ENCODE data around the gene TESK2.

Gene TESK2

DNA sequence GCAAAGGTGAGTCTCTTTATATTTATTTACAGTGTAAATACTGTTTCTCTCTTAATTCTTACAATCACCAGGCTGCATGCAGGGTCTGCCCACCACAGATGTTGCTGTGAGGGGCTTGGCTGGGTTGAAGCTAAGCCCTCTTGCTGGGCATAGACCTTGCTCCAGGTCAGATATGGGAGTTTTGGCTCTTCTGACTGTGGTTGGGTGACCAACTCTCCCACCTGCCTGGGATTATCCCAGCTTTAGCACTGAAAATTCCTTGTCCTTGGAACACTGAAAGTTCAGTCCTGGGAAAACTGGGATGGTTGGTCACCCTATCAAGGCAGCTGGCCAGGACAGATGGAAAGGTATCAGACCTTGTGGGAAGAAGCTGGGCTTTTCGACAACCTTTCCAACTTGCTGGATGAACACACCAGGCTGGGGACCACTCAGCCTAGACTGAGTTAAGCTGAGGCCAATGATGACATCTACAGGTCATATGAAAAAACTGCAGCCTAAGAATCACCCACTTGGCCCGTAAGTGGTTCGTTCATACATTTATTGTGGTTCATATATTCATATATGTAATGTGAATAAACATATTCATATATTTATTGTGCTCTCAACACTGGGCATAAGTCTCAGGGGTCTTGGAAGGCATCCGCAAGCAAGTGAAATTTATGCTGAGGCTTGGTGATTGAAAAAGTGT lies 190.8 kb downstream of the TESK2 start:
- TF ChIP-seq, protein P1, sequence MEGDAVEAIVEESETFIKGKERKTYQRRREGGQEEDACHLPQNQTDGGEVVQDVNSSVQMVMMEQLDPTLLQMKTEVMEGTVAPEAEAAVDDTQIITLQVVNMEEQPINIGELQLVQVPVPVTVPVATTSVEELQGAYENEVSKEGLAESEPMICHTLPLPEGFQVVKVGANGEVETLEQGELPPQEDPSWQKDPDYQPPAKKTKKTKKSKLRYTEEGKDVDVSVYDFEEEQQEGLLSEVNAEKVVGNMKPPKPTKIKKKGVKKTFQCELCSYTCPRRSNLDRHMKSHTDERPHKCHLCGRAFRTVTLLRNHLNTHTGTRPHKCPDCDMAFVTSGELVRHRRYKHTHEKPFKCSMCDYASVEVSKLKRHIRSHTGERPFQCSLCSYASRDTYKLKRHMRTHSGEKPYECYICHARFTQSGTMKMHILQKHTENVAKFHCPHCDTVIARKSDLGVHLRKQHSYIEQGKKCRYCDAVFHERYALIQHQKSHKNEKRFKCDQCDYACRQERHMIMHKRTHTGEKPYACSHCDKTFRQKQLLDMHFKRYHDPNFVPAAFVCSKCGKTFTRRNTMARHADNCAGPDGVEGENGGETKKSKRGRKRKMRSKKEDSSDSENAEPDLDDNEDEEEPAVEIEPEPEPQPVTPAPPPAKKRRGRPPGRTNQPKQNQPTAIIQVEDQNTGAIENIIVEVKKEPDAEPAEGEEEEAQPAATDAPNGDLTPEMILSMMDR (IDR thresholded peaks at IDR 0.05; ENCODE audit: insufficient read depth, low read depth, low read length, missing control alignments): peak; percentile 76
- no peak overlapping the region for H3K4me3 ChIP-seq (ENCODE audit: low read length)
- DNase-seq (ENCODE audit: low read depth): peak; percentile 75

DNA sequence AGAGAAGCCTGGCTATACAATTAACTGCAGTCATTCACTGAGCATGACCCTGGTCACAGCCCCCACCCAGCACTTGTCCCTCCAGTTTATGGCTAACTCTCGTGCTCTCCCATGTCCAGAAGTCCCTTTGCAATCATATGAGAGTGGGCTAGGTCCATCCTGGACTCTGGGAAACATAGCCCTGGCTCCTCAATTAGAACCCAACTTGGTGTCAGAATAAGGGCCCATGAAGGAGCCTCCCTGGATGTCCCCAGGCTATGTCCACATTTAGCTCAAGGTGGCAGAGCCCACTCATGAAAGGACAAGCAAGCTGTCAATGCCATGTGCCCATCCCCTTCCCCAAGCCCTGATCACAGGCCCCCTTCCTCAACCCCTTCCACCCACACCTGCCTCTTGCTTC lies 191.7 kb downstream of the TESK2 start:
- DNase-seq (ENCODE audit: low read depth): no peak
- TF ChIP-seq, protein P1 (IDR thresholded peaks at IDR 0.05; ENCODE audit: insufficient read depth, low read depth, low read length, missing control alignments): no peak
- no peak overlapping the region for H3K4me3 ChIP-seq (ENCODE audit: low read length)

- no peak for DNase-seq (ENCODE audit: low read depth)
- H3K4me3 ChIP-seq (ENCODE audit: low read length): no peak overlapping the region
- TF ChIP-seq, protein P1 (IDR thresholded peaks at IDR 0.05; ENCODE audit: insufficient read depth, low read depth, low read length, missing control alignments): no peak
These were observed 193.2 kb downstream of the TESK2 start for GRCh38 chr1:45297666-45298356.

Data from epithelial cell of esophagus (primary cell).